Activated naive CD4-positive, alpha-beta T cell treated with anti-CD3 and anti-CD28 coated beads, Interleukin-2, amount 50 U/mL, for 72 hours (primary cell): Measurements from ENCODE around the gene VWA5B1. TPM values are rescaled to one million over a fixed set of nuclear protein-coding genes. Genes with fewer than 3 reads are reported as not detected.

Source experiments
- ATAC-seq, 2 donors: fragments of 150-1000 bp; cut with Tn5 transposase; 2 replicates each; pipeline ENCODE4 v1.10.0; 2021; ENCODE audit warnings: mild to moderate bottlenecking in 2 of 2, moderate library complexity in 2 of 2
- DNase-seq, 2 donors: peaks; one replicate each; pipeline ENCODE4 v3.0.0; 2021 to 2022; ENCODE audit warnings: low spot score in 2 of 2
- H3K27ac Mint-ChIP-seq, 2 donors: one replicate each; pipeline ENCODE4 v1.8.0; 2022; ENCODE audit warnings: mild to moderate bottlenecking in 2 of 2, mixed read lengths in 2 of 2
- H3K36me3 Mint-ChIP-seq, 2 donors: one replicate each; pipeline ENCODE4 v1.8.0; 2022; ENCODE audit warnings: mixed read lengths in 2 of 2
- H3K9me3 Mint-ChIP-seq, 2 donors: one replicate each; pipeline ENCODE4 v1.8.0; 2022; ENCODE audit warnings: mixed read lengths in 2 of 2
- total RNA-seq, 2 donors: library from RNA; stranded (reverse); gene quantifications; one replicate each; pipeline ENCODE4 v1.2.3, GENCODE V29; 2022

VWA5B1 gene
- total RNA-seq, 2 donors from 2014 or later: 0.10 to 0.30 TPM

GRCh38 chr1:20325844-20326420, 35.3 kb downstream of the VWA5B1 start:
- no peaks in the 10 kb centered on the region for H3K9me3 Mint-ChIP-seq
- ATAC-seq (no peak), DNase-seq (no peak)
- no peak overlapping the region for H3K27ac Mint-ChIP-seq
- no peaks in the 10 kb centered on the region for H3K36me3 Mint-ChIP-seq

- Mint-ChIP-seq H3K27ac (no peak overlapping the region), H3K36me3 (no peaks in the 10 kb centered on the region), H3K9me3 (no peaks in the 10 kb centered on the region)
- DNase-seq (no peak), ATAC-seq (no peak)
Measured at GRCh38 chr1:20327467-20327866, 36.8 kb downstream of the VWA5B1 start.

GRCh38 chr1:20328201-20328600, 37.5 kb downstream of the VWA5B1 start:
- no peak for DNase-seq
- no peak overlapping the region for H3K27ac Mint-ChIP-seq
- no peaks in the 10 kb centered on the region for H3K36me3 Mint-ChIP-seq
- ATAC-seq: no peak
- no peaks in the 10 kb centered on the region for H3K9me3 Mint-ChIP-seq

GRCh38 chr1:20329793-20330542, 39.3 kb downstream of the VWA5B1 start:
- no peak overlapping the region for H3K27ac Mint-ChIP-seq
- H3K9me3 Mint-ChIP-seq: no peaks in the 10 kb centered on the region
- no peak for ATAC-seq

GRCh38 chr1:20334103-20334502, 43.4 kb downstream of the VWA5B1 start:
- Mint-ChIP-seq H3K9me3 (no peaks in the 10 kb centered on the region), H3K27ac (no peak overlapping the region), H3K36me3 (no peaks in the 10 kb centered on the region)
- no peak for ATAC-seq
- DNase-seq: no peak

More at GRCh38 chr1:20329793-20330542, 39.3 kb downstream of the VWA5B1 start:
- no peaks in the 10 kb centered on the region for H3K36me3 Mint-ChIP-seq
- DNase-seq: no peak

GRCh38 chr1:20336105-20336605, 45.5 kb downstream of the VWA5B1 start:
- no peak overlapping the region for H3K27ac Mint-ChIP-seq
- DNase-seq: no peak
- H3K36me3 Mint-ChIP-seq: no peaks in the 10 kb centered on the region
- H3K9me3 Mint-ChIP-seq: no peaks in the 10 kb centered on the region
- no peak for ATAC-seq

GRCh38 chr1:20337581-20337980, 46.9 kb downstream of the VWA5B1 start:
- Mint-ChIP-seq H3K27ac (no peak overlapping the region), H3K36me3 (no peaks in the 10 kb centered on the region), H3K9me3 (no peaks in the 10 kb centered on the region)
- ATAC-seq (no peak), DNase-seq (no peak)

- no peak for ATAC-seq
- no peak overlapping the region for H3K27ac Mint-ChIP-seq
- DNase-seq: no peak
- no peaks in the 10 kb centered on the region for H3K9me3 Mint-ChIP-seq
- no peaks in the 10 kb centered on the region for H3K36me3 Mint-ChIP-seq
Measured at GRCh38 chr1:20339811-20340457, 49.3 kb downstream of the VWA5B1 start.

- DNase-seq (no peak), ATAC-seq (no peak)
- H3K9me3 Mint-ChIP-seq: peaks cover 3 to 7% of the 10 kb centered on the region in 2 donors
- H3K27ac Mint-ChIP-seq: no peak overlapping the region
- H3K36me3 Mint-ChIP-seq: peaks cover 6 to 8% of the 10 kb centered on the region in 2 donors
Measured at GRCh38 chr1:20342294-20343148, 51.8 kb downstream of the VWA5B1 start.

GRCh38 chr1:20343149-20343937, 52.7 kb downstream of the VWA5B1 start:
- Mint-ChIP-seq H3K27ac (no peak overlapping the region), H3K36me3 (peaks cover 6 to 8% of the 10 kb centered on the region in 2 donors), H3K9me3 (peaks cover 3 to 7% of the 10 kb centered on the region in 2 donors)
- ATAC-seq: peak; percentile 37 to 59
- DNase-seq: no peak

GRCh38 chr1:20343938-20344302, 53.2 kb downstream of the VWA5B1 start:
- Mint-ChIP-seq H3K36me3 (peaks cover 6 to 8% of the 10 kb centered on the region in 2 donors), H3K27ac (no peak overlapping the region), H3K9me3 (peaks cover 3 to 7% of the 10 kb centered on the region in 2 donors)
- ATAC-seq (peak in 1 of 2 donors; percentile 22), DNase-seq (no peak)

- H3K27ac Mint-ChIP-seq: no peak overlapping the region
- peaks cover 6 to 8% of the 10 kb centered on the region in 2 donors for H3K36me3 Mint-ChIP-seq
- H3K9me3 Mint-ChIP-seq: peaks cover 3 to 7% of the 10 kb centered on the region in 2 donors
- ATAC-seq (no peak), DNase-seq (no peak)
Measured at GRCh38 chr1:20344738-20345137, 54.1 kb downstream of the VWA5B1 start.

- no peak for DNase-seq
- ATAC-seq: no peak
- Mint-ChIP-seq H3K36me3 (peaks cover 6 to 8% of the 10 kb centered on the region in 2 donors), H3K9me3 (peaks cover 3 to 7% of the 10 kb centered on the region in 2 donors), H3K27ac (no peak overlapping the region)
Measured at GRCh38 chr1:20345419-20345818, 54.7 kb downstream of the VWA5B1 start.

GRCh38 chr1:20346433-20346832, 55.8 kb downstream of the VWA5B1 start:
- Mint-ChIP-seq H3K36me3 (peaks cover 6 to 8% of the 10 kb centered on the region in 2 donors), H3K27ac (no peak overlapping the region), H3K9me3 (peaks cover 3 to 7% of the 10 kb centered on the region in 2 donors)
- no peak for DNase-seq
- no peak for ATAC-seq

- ATAC-seq (no peak), DNase-seq (no peak)
- peaks cover 6 to 8% of the 10 kb centered on the region in 2 donors for H3K36me3 Mint-ChIP-seq
- peaks cover 3 to 7% of the 10 kb centered on the region in 2 donors for H3K9me3 Mint-ChIP-seq
- H3K27ac Mint-ChIP-seq: no peak overlapping the region
Measured at GRCh38 chr1:20347699-20348098, 57.0 kb downstream of the VWA5B1 start.
